Fibroblast of pulmonary artery (primary cell): ENCODE measurements around the gene ETV7.

Experiments
- DNase-seq: peaks from one replicate; pipeline ENCODE4 v3.0.0-alpha.2; 2010; ENCODE audit warnings: low read depth
- H3K4me3 ChIP-seq: replicated peaks from 2 replicates; pipeline ENCODE4 v1.5.1; 2011; ENCODE audit warnings: low read depth, mild to moderate bottlenecking, control low read depth, low read length, moderate library complexity
- TF ChIP-seq, protein P1 (sequence below): IDR thresholded peaks from 2 replicates; pipeline ENCODE4 v1.5.1; 2011; ENCODE audit warnings: mild to moderate bottlenecking, control low read depth, low read length, inconsistent platforms; ENCODE audit errors: missing control alignments

ETV7 gene

GRCh38 chr6:36374194-36374593 is 13.3 kb downstream of the ETV7 start:
- no peak overlapping the region for H3K4me3 ChIP-seq
- DNase-seq, result no peak
- TF ChIP-seq, protein P1, sequence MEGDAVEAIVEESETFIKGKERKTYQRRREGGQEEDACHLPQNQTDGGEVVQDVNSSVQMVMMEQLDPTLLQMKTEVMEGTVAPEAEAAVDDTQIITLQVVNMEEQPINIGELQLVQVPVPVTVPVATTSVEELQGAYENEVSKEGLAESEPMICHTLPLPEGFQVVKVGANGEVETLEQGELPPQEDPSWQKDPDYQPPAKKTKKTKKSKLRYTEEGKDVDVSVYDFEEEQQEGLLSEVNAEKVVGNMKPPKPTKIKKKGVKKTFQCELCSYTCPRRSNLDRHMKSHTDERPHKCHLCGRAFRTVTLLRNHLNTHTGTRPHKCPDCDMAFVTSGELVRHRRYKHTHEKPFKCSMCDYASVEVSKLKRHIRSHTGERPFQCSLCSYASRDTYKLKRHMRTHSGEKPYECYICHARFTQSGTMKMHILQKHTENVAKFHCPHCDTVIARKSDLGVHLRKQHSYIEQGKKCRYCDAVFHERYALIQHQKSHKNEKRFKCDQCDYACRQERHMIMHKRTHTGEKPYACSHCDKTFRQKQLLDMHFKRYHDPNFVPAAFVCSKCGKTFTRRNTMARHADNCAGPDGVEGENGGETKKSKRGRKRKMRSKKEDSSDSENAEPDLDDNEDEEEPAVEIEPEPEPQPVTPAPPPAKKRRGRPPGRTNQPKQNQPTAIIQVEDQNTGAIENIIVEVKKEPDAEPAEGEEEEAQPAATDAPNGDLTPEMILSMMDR, result no peak

GRCh38 chr6:36373368-36374019 is 14.0 kb downstream of the ETV7 start:
- H3K4me3 ChIP-seq, result no peak overlapping the region
- no peak for DNase-seq
- TF ChIP-seq, protein P1, result no peak

DNA sequence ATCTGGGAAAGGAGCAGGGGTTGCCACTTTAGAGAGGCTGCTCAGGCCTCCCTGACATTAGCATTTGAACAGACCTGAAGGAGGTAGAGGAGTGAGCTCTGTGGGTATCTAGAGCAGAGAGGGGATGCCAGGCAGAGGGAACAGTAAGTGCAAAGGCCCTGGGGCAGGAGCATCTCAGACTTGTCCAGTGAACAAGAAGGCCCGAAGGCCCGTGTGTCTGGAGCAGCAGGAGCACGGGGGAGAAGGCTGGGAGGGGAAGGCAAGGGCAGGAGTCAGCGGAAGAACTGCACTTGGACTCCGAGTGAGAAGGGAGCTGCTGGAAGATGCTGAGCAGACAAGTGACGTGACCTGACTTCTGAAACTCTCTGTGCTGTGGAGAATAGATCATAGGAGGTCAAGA is 15.4 kb downstream of the ETV7 start:
- TF ChIP-seq, protein P1, result no peak
- DNase-seq, result no peak
- H3K4me3 ChIP-seq, result no peak overlapping the region

DNA sequence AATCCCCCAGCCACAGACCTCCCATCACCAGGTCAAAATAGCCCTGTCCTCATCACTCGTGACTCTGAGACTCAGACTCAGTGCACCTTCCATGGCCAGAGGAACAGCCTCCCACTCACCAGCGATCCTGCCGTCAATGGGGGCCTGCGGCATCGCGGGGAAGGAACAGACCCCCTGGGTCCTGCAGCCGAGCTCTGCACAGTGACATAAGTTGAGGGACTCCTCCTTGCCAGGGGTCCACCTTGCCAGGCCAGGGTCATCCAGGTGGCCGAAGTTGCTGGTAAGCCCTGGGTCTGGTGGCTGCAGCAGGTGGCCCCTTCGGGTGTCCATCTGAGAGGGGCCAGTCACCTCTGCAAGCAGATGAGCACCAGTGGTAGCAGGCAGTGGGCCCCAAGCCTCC is 16.3 kb downstream of the ETV7 start:
- no peak overlapping the region for H3K4me3 ChIP-seq
- DNase-seq, result no peak
- TF ChIP-seq, protein P1, result no peak

DNA sequence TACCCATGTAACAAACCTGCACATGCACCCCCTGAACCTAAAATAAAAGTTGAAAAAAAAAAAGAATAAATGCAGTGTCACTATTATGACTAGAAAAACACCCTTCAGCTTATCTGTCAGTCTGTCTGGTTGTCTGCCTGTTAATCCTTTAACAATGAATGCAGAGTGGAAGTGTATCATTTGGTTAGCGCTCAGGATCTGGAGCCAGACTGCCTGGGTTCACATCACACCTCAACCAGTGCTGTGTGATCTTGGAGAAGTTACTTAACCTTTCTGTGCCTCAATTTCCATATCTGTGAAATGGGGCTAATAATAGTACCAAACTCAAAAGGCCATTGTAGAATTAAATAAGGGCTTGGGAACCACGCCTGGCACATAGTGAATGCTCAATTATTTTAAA is 16.8 kb downstream of the ETV7 start:
- TF ChIP-seq, protein P1, result no peak
- no peak overlapping the region for H3K4me3 ChIP-seq
- no peak for DNase-seq

DNA sequence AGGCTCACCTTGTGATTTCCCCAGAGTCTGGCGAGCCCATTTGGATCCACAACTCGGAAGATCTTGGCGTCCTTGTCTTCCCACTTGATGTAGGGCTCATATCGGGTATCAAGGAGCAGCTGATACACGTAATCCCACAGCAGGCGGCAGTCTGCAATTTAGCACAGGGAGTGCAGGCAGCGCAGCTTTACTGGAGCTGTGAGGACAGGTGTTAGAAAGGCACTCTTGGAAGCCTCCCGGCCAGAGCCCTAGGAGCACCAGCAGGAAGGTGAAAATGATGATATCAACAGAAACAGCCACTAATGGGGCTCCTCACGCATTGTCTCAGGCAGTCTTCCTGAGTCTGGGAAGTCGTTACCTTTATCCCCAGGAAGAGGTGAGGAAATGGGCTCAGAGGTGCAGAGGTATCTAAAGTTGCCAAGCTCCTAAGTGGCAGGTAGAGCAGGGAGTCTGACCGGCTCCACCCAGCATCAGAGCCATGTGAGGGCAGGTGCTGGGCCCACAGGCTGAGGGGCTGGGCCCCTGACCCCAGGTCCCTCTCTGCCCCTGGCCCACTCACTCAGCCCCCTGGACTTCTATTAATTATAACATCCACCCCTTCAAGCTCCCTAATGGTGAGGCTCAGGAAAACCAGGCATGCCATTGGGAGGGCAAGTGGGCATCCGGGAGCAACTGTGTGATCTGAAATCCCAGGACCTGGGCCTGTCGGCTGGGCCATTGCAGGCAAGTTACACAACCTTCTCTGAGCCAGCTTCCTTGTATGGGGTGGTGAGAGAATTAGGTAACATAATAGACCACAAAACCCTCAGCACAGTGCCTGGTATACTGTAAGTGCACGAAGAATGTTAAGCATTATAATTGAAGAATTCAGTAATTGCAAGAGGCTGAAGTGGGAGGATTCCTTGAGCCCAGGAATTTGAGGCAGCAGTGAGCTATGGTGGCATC is 18.3 kb downstream of the ETV7 start:
- no peak overlapping the region for H3K4me3 ChIP-seq
- TF ChIP-seq, protein P1, result no peak
- peak; percentile 80 for DNase-seq
